GM23338 (cell line): ENCODE results near the gene ZDHHC16. TPM values are rescaled to one million over a fixed set of nuclear protein-coding genes. Genes with fewer than 3 reads are reported as not detected.
"Not testable (repeated sequence)": the region's sequence is repeated elsewhere in the genome, so short reads cannot be mapped to it uniquely, and the experiment has no call there.

Source experiments
- ATAC-seq: fragments of 200-7000 bp; cut with Tn5 transposase; 3 replicates; pipeline ENCODE4 v1.9.1; 2020
- DNase-seq: peaks from one replicate; pipeline ENCODE4 v3.0.0-alpha.2; 2015; ENCODE audit warnings: low spot score
- H2AFZ ChIP-seq: fragments of 200-600 bp; sonication (generic); 2 replicates; pipeline ENCODE4 v1.8.0; 2016; ENCODE audit warnings: antibody characterized with exemption, mild to moderate bottlenecking, moderate library complexity
- H3F3A ChIP-seq: fragments of 200-600 bp; sonication (generic); replicated peaks from 2 replicates; pipeline ENCODE4 v1.8.0; 2017; ENCODE audit warnings: antibody characterized with exemption, mixed run types, low read depth
- H3K27ac ChIP-seq: fragments of 200-600 bp; sonication (generic); 2 replicates; pipeline ENCODE4 v1.6.1; 2016; ENCODE audit warnings: low read depth
- H3K27me3 ChIP-seq: fragments of 200-600 bp; sonication (generic); 2 replicates; pipeline ENCODE4 v1.8.0; 2016; ENCODE audit warnings: mild to moderate bottlenecking, mixed run types, moderate library complexity; ENCODE audit not compliant: insufficient read depth
- H3K36me3 ChIP-seq: fragments of 200-600 bp; sonication (generic); 2 replicates; pipeline ENCODE4 v1.8.0; 2016; ENCODE audit warnings: mild to moderate bottlenecking; ENCODE audit not compliant: insufficient read depth
- H3K4me1 ChIP-seq: fragments of 200-600 bp; sonication (generic); 2 replicates; pipeline ENCODE4 v1.8.0; 2016; ENCODE audit warnings: mild to moderate bottlenecking, moderate library complexity; ENCODE audit not compliant: insufficient read depth
- H3K4me2 ChIP-seq: fragments of 200-600 bp; sonication (generic); 2 replicates; pipeline ENCODE4 v1.7.1; 2017; ENCODE audit warnings: mixed run types
- H3K4me3 ChIP-seq: fragments of 200-600 bp; sonication (generic); 2 replicates; pipeline ENCODE4 v1.6.1; 2016; ENCODE audit warnings: mixed run types
- H3K79me2 ChIP-seq: fragments of 200-600 bp; sonication (generic); replicated peaks from 2 replicates; pipeline ENCODE4 v1.8.0; 2017; ENCODE audit warnings: mild to moderate bottlenecking; ENCODE audit not compliant: insufficient read depth
- H3K9me2 ChIP-seq: fragments of 200-600 bp; sonication (generic); 2 replicates; pipeline ENCODE4 v1.8.0; 2017; ENCODE audit not compliant: insufficient read depth
- H4K20me1 ChIP-seq: fragments of 200-600 bp; sonication (generic); replicated peaks from 2 replicates; pipeline ENCODE4 v1.8.0; 2017; ENCODE audit warnings: mild to moderate bottlenecking; ENCODE audit not compliant: insufficient read depth
- H3K27ac Mint-ChIP-seq: 2 replicates; pipeline ENCODE4 v1.8.0; 2020; ENCODE audit warnings: inconsistent platforms, mild to moderate bottlenecking, moderate library complexity, mixed read lengths
- H3K27me3 Mint-ChIP-seq: 3 replicates; pipeline ENCODE4 v1.8.0; 2022; ENCODE audit warnings: low read depth, mild to moderate bottlenecking, moderate library complexity, mixed read lengths, inconsistent platforms; ENCODE audit not compliant: insufficient read depth, poor library complexity
- H3K36me3 Mint-ChIP-seq: 3 replicates; pipeline ENCODE4 v1.8.0; 2021; ENCODE audit warnings: low read depth, mild to moderate bottlenecking, inconsistent platforms, moderate library complexity, mixed read lengths
- H3K4me1 Mint-ChIP-seq: 3 replicates; pipeline ENCODE4 v1.8.0; 2020; ENCODE audit warnings: mild to moderate bottlenecking, inconsistent platforms, mixed read lengths
- H3K4me3 Mint-ChIP-seq: 3 replicates; pipeline ENCODE4 v1.8.0; 2021; ENCODE audit warnings: moderate library complexity, mild to moderate bottlenecking, inconsistent platforms, mixed read lengths
- H3K9me3 Mint-ChIP-seq: 3 replicates; pipeline ENCODE4 v1.8.0; 2020; ENCODE audit warnings: moderate library complexity, mild to moderate bottlenecking, inconsistent platforms, mixed read lengths
- CREB1 ChIP-seq: fragments of 250-450 bp; sonication (Bioruptor Pico); IDR thresholded peaks from 2 replicates; pipeline ENCODE4 v1.5.0; 2020; ENCODE audit warnings: low read depth, mild to moderate bottlenecking, moderate library complexity
- ETS1 ChIP-seq: IDR thresholded peaks from 2 replicates; pipeline ENCODE4 v1.6.1; 2016; ENCODE audit warnings: antibody characterized with exemption
- EZH2 ChIP-seq: fragments of 200-600 bp; sonication (generic); IDR thresholded peaks from one replicate; pipeline ENCODE4 v1.8.0; 2017; ENCODE audit warnings: antibody characterized with exemption, mild to moderate bottlenecking, low read depth; ENCODE audit not compliant: unreplicated experiment
- EZH2phosphoT487 ChIP-seq: fragments of 200-600 bp; sonication (generic); IDR thresholded peaks from one replicate; pipeline ENCODE4 v1.8.1; 2018; ENCODE audit warnings: antibody characterized with exemption; ENCODE audit not compliant: unreplicated experiment
- NANOG ChIP-seq: IDR thresholded peaks from 2 replicates; pipeline ENCODE4 v1.6.1; 2016; ENCODE audit warnings: antibody characterized with exemption, borderline replicate concordance
- polyA plus RNA-seq: library from polyadenylated mRNA; unstranded; fragments of >200 nt; fragmentation: Nextera tagmentation; extraction: Ambion mirVana; gene quantifications from 2 replicates; pipeline ENCODE4 v1.2.1, GENCODE V29; 2016
- total RNA-seq: library from RNA; depleted of rRNA; stranded (reverse); fragments of >200 nt; shearing (Covaris generic); gene quantifications from 2 replicates; pipeline ENCODE4 v1.2.3, GENCODE V29; 2014
- TF ChIP-seq, protein P1 (sequence below): fragments of 250-450 bp; sonication (Bioruptor Pico); IDR thresholded peaks from 2 replicates; pipeline ENCODE4 v1.5.0; 2020; ENCODE audit warnings: mild to moderate bottlenecking, moderate library complexity

ZDHHC16 gene
- total and polyA plus RNA-seq, 2 experiments from 2014 or later, result 35.1 to 58.2 TPM

- H3K4me3 ChIP-seq, H3K9me3 Mint-ChIP-seq, H3K27me3 Mint-ChIP-seq, ATAC-seq, H4K20me1 ChIP-seq, H3K9me2 ChIP-seq, H3K27me3 ChIP-seq, H2AFZ ChIP-seq: not testable (repeated sequence)
- Mint-ChIP-seq H3K27ac (peak overlapping the region; percentile 91), H3K36me3 (peaks cover 58% of the 10 kb centered on the region), H3K4me3 (peak overlapping the region; percentile 2; the same call in 1 of the 3 replicates), H3K4me1 (peaks cover 23% of the 10 kb centered on the region)
- H3K4me2 ChIP-seq, result peak overlapping the region; percentile 53
- peaks cover 45% of the 10 kb centered on the region for H3K79me2 ChIP-seq
- peaks cover 17% of the 10 kb centered on the region for H3F3A ChIP-seq
- peak; percentile 40 for DNase-seq
- peaks cover 26% of the 10 kb centered on the region for H3K36me3 ChIP-seq
- peaks cover 17% of the 10 kb centered on the region for H3K4me1 ChIP-seq
- H3K27ac ChIP-seq, result peak overlapping the region; percentile 64
Observed at GRCh38 chr10:97479410-97479809, 33.4 kb downstream of the ZDHHC16 start.

GRCh38 chr10:97479939-97480338, 34.0 kb downstream of the ZDHHC16 start:
- Histone ChIP-seq H3K9me2 (no peaks in the 10 kb centered on the region), H3F3A (peaks cover 15% of the 10 kb centered on the region), H3K79me2 (peaks cover 50% of the 10 kb centered on the region), H3K4me3 (no peak overlapping the region), H2AFZ (no peak overlapping the region), H3K4me1 (peaks cover 17% of the 10 kb centered on the region), H3K36me3 (peaks cover 21% of the 10 kb centered on the region), H3K4me2 (peak overlapping the region; percentile 53; the same call in 1 of the 2 replicates), H4K20me1 (peaks cover 3% of the 10 kb centered on the region; the same call in 1 of the 2 replicates), H3K27ac (peak overlapping the region; percentile 86), H3K27me3 (no peaks in the 10 kb centered on the region)
- Mint-ChIP-seq H3K4me1 (peaks cover 23% of the 10 kb centered on the region), H3K36me3 (peaks cover 53% of the 10 kb centered on the region), H3K27me3 (no peaks in the 10 kb centered on the region), H3K9me3 (no peaks in the 10 kb centered on the region), H3K27ac (peak overlapping the region; percentile 91), H3K4me3 (peak overlapping the region; percentile 22; the same call in 1 of the 3 replicates)
- ATAC-seq (peak; percentile 96), DNase-seq (peak; percentile 99)
- no peak for TF ChIP-seq EZH2phosphoT487
- TF ChIP-seq CREB1 (CRISPR knock-in tag), result peak; percentile 33; the same call in 1 of the 2 replicates
- no peak for TF ChIP-seq EZH2
- peak; percentile 23; the same call in 1 of the 2 replicates for TF ChIP-seq NANOG

- H3K9me3 Mint-ChIP-seq, result no peaks in the 10 kb centered on the region
- no peak overlapping the region for H2AFZ ChIP-seq
- ATAC-seq (no peak), DNase-seq (no peak)
- H3K36me3 ChIP-seq, result peaks cover 12% of the 10 kb centered on the region
- peaks cover 3% of the 10 kb centered on the region for H4K20me1 ChIP-seq
- H3K9me2 ChIP-seq, result no peaks in the 10 kb centered on the region
- no peak overlapping the region for H3K4me3 ChIP-seq
- H3K27ac Mint-ChIP-seq, result peak overlapping the region; percentile 90
- peak overlapping the region; percentile 86 for H3K27ac ChIP-seq
- H3K36me3 Mint-ChIP-seq, result peaks cover 45% of the 10 kb centered on the region
- peaks cover 23% of the 10 kb centered on the region for H3K4me1 Mint-ChIP-seq
- H3F3A ChIP-seq, result peaks cover 13% of the 10 kb centered on the region
- no peaks in the 10 kb centered on the region for H3K27me3 Mint-ChIP-seq
- peaks cover 17% of the 10 kb centered on the region for H3K4me1 ChIP-seq
- no peak overlapping the region for H3K4me3 Mint-ChIP-seq
- no peaks in the 10 kb centered on the region for H3K27me3 ChIP-seq
- H3K79me2 ChIP-seq, result peaks cover 62% of the 10 kb centered on the region
- H3K4me2 ChIP-seq, result no peak overlapping the region
- TF ChIP-seq, protein P1, sequence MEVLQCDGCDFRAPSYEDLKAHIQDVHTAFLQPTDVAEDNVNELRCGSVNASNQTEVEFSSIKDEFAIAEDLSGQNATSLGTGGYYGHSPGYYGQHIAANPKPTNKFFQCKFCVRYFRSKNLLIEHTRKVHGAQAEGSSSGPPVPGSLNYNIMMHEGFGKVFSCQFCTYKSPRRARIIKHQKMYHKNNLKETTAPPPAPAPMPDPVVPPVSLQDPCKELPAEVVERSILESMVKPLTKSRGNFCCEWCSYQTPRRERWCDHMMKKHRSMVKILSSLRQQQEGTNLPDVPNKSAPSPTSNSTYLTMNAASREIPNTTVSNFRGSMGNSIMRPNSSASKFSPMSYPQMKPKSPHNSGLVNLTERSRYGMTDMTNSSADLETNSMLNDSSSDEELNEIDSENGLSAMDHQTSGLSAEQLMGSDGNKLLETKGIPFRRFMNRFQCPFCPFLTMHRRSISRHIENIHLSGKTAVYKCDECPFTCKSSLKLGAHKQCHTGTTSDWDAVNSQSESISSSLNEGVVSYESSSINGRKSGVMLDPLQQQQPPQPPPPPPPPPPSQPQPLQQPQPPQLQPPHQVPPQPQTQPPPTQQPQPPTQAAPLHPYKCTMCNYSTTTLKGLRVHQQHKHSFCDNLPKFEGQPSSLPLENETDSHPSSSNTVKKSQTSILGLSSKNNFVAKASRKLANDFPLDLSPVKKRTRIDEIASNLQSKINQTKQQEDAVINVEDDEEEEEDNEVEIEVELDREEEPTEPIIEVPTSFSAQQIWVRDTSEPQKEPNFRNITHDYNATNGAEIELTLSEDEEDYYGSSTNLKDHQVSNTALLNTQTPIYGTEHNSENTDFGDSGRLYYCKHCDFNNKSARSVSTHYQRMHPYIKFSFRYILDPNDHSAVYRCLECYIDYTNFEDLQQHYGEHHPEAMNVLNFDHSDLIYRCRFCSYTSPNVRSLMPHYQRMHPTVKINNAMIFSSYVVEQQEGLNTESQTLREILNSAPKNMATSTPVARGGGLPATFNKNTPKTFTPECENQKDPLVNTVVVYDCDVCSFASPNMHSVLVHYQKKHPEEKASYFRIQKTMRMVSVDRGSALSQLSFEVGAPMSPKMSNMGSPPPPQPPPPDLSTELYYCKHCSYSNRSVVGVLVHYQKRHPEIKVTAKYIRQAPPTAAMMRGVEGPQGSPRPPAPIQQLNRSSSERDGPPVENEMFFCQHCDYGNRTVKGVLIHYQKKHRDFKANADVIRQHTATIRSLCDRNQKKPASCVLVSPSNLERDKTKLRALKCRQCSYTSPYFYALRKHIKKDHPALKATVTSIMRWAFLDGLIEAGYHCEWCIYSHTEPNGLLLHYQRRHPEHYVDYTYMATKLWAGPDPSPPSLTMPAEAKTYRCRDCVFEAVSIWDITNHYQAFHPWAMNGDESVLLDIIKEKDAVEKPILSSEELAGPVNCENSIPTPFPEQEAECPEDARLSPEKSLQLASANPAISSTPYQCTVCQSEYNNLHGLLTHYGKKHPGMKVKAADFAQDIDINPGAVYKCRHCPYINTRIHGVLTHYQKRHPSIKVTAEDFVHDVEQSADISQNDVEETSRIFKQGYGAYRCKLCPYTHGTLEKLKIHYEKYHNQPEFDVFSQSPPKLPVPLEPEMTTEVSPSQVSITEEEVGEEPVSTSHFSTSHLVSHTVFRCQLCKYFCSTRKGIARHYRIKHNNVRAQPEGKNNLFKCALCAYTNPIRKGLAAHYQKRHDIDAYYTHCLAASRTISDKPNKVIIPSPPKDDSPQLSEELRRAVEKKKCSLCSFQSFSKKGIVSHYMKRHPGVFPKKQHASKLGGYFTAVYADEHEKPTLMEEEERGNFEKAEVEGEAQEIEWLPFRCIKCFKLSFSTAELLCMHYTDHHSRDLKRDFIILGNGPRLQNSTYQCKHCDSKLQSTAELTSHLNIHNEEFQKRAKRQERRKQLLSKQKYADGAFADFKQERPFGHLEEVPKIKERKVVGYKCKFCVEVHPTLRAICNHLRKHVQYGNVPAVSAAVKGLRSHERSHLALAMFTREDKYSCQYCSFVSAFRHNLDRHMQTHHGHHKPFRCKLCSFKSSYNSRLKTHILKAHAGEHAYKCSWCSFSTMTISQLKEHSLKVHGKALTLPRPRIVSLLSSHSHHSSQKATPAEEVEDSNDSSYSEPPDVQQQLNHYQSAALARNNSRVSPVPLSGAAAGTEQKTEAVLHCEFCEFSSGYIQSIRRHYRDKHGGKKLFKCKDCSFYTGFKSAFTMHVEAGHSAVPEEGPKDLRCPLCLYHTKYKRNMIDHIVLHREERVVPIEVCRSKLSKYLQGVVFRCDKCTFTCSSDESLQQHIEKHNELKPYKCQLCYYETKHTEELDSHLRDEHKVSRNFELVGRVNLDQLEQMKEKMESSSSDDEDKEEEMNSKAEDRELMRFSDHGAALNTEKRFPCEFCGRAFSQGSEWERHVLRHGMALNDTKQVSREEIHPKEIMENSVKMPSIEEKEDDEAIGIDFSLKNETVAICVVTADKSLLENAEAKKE, result no peak
- TF ChIP-seq CREB1 (CRISPR knock-in tag) (no peak), ETS1 (no peak)
Observed at GRCh38 chr10:97481071-97481470, 35.1 kb downstream of the ZDHHC16 start.
